ENCODE results near the gene TSHZ3.

GRCh38 chr19:31306006-31306753, 43.1 kb downstream of the TSHZ3 start:
- TF ChIP-seq EZH2 (IDR thresholded peaks at IDR 0.05; ENCODE audit: borderline replicate concordance, low read depth, low read length, poor library complexity, severe bottlenecking): no peak
- TF ChIP-seq CTCF (conservative IDR thresholded peaks at IDR 0.05; ENCODE audit: low read depth, low read length): no peak
